Bronchial epithelial cell (primary cell): ENCODE results near the gene MRPL14. TPM values are rescaled to one million over a fixed set of nuclear protein-coding genes. Genes with fewer than 3 reads are reported as not detected.

Experiments
- DNase-seq: peaks from one replicate; pipeline ENCODE4 v3.0.0-alpha.2; 2010; ENCODE audit warnings: low read depth
- FAIRE-seq: peaks from 2 replicates; lab custom pipeline; 2011; peaks lifted over from hg19 to GRCh38; lab: Jason Lieb, UNC
- H3K27me3 ChIP-seq: 2 replicates; pipeline ENCODE4 v1.5.1; 2011; ENCODE audit warnings: low read length; ENCODE audit not compliant: control insufficient read depth, insufficient read depth
- H3K36me3 ChIP-seq: 2 replicates; pipeline ENCODE4 v1.5.1; 2011; ENCODE audit warnings: low read length; ENCODE audit not compliant: control insufficient read depth, insufficient read depth
- H3K4me3 ChIP-seq: 2 replicates; pipeline ENCODE4 v1.5.1; 2011; ENCODE audit warnings: mild to moderate bottlenecking, low read depth, low read length, control low read depth
- CTCF ChIP-seq: IDR thresholded peaks from 2 replicates; pipeline ENCODE4 v1.5.1; 2011; ENCODE audit warnings: mild to moderate bottlenecking, moderate library complexity, low read length, control low read depth, inconsistent platforms; ENCODE audit not compliant: insufficient read depth, severe bottlenecking
- total RNA-seq: library from RNA; depleted of rRNA; stranded (reverse); fragments of >200 nt; gene quantifications from 2 replicates; pipeline ENCODE4 v1.2.1, GENCODE V29; 2014

The MRPL14 gene
- total RNA-seq, 1 donor from 2014 or later: 90.0 TPM

- DNase-seq (peak; percentile 87), FAIRE-seq (no peak)
- no peaks in the 10 kb centered on the region for H3K27me3 ChIP-seq
- no peak overlapping the region for H3K4me3 ChIP-seq
- peaks cover 11% of the 10 kb centered on the region for H3K36me3 ChIP-seq
- TF ChIP-seq CTCF: no peak
These were observed 9.7 kb downstream of the MRPL14 start for GRCh38 chr6:44117397-44118128.

GRCh38 chr6:44116641-44117382 lies 10.4 kb downstream of the MRPL14 start:
- Histone ChIP-seq H3K27me3 (no peaks in the 10 kb centered on the region), H3K4me3 (no peak overlapping the region), H3K36me3 (peaks cover 11% of the 10 kb centered on the region)
- peak; percentile 75 for DNase-seq
- no peak for TF ChIP-seq CTCF
- no peak for FAIRE-seq

- no peak for TF ChIP-seq CTCF
- DNase-seq: peak; percentile 89
- FAIRE-seq: no peak
- Histone ChIP-seq H3K36me3 (peaks cover 16% of the 10 kb centered on the region), H3K4me3 (no peak overlapping the region), H3K27me3 (no peaks in the 10 kb centered on the region)
These were observed 11.4 kb downstream of the MRPL14 start for GRCh38 chr6:44115866-44116265.

- DNase-seq (no peak), FAIRE-seq (no peak)
- H3K27me3 ChIP-seq: no peaks in the 10 kb centered on the region
- TF ChIP-seq CTCF: peak; percentile 19
- peaks cover 23% of the 10 kb centered on the region for H3K36me3 ChIP-seq
- no peak overlapping the region for H3K4me3 ChIP-seq
These were observed 13.8 kb downstream of the MRPL14 start for GRCh38 chr6:44113414-44113813.

- H3K36me3 ChIP-seq: peaks cover 25% of the 10 kb centered on the region
These were observed 15.5 kb downstream of the MRPL14 start for GRCh38 chr6:44111434-44112417.

More at GRCh38 chr6:44111434-44112417, 15.5 kb downstream of the MRPL14 start:
- no peaks in the 10 kb centered on the region for H3K27me3 ChIP-seq
- TF ChIP-seq CTCF: no peak
- no peak for FAIRE-seq
- DNase-seq: no peak
- no peak overlapping the region for H3K4me3 ChIP-seq
